H1 (cell line): Measurements from ENCODE around the gene DUSP9. TPM values are rescaled to one million over a fixed set of nuclear protein-coding genes. Genes with fewer than 3 reads are reported as not detected.

Experiments used
- CTCF ChIP-seq, 3 experiments: IDR thresholded peaks; 1 replicate in 2 of 3; 2 replicates in 1 of 3; pipeline versions ENCODE4 v1.5.1 to v1.6.1; 2011; ENCODE audit warnings: low read length in 3 of 3, mild to moderate bottlenecking in 3 of 3, inconsistent platforms in 2 of 3, low read depth in 1 of 3, moderate library complexity in 1 of 3; ENCODE audit not compliant: insufficient read depth in 1 of 3; ENCODE audit errors: control extremely low read depth in 1 of 3
- E2F6 ChIP-seq: IDR thresholded peaks from 2 replicates; pipeline ENCODE4 v1.6.1; 2012; ENCODE audit warnings: inconsistent platforms
- EZH2 ChIP-seq: fragments of 200-600 bp; sonication (generic); IDR thresholded peaks from 2 replicates; pipeline ENCODE4 v1.7.1; 2012; ENCODE audit warnings: low read depth, mild to moderate bottlenecking, moderate library complexity, low read length, inconsistent platforms; ENCODE audit not compliant: severe bottlenecking
- POLR2A ChIP-seq, 2 experiments: IDR thresholded peaks; 1 replicate in 1 of 2; 2 replicates in 1 of 2; pipeline ENCODE4 v1.6.1; 2011; ENCODE audit warnings: low read depth in 2 of 2, low read length in 2 of 2, mild to moderate bottlenecking in 2 of 2; ENCODE audit errors: control extremely low read depth in 1 of 2
- SP2 ChIP-seq: IDR thresholded peaks from 2 replicates; pipeline ENCODE4 v1.6.1; 2012; ENCODE audit warnings: mild to moderate bottlenecking, low read length, inconsistent platforms
- TAF1 ChIP-seq: IDR thresholded peaks from 2 replicates; pipeline ENCODE4 v1.6.1; 2011; ENCODE audit warnings: mild to moderate bottlenecking, low read depth, low read length
- polyA plus RNA-seq, 7 experiments: library from polyadenylated mRNA; depleted of rRNA in 3 of 7; stranded (reverse) in 5 of 7; unstranded in 2 of 7; fragments of >200 nt in 5 of 7; fragments of 200-250 nt in 2 of 7; gene quantifications; 1 replicate in 5 of 7; 2 replicates in 1 of 7; 4 replicates in 1 of 7; pipeline versions ENCODE4 v1.2.1 to v1.2.3, GENCODE V29; 2011 to 2013; ENCODE audit warnings: missing spikeins in 2 of 7, mixed read lengths in 2 of 7
- total RNA-seq: library from RNA; stranded (reverse); fragmentation: NEBNext Ultra II Directional; extraction: Animal tissue kit (Norgen Biotek cat#: 25700); gene quantifications from 2 replicates; pipeline ENCODE4 v1.2.1, GENCODE V29; 2021

The DUSP9 gene
- total and polyA plus RNA-seq, 2 of the 8 experiments (the other 6 are each of a cell fraction or from before 2014, with no cell fraction given), result 0.80 to 1.1 TPM

GRCh38 chrX:153693216-153694086 lies 46.4 kb downstream of the DUSP9 start (continued):
- no peak for TF ChIP-seq E2F6
- TF ChIP-seq EZH2, result no peak
- TF ChIP-seq TAF1, result no peak
- TF ChIP-seq SP2, result no peak
- TF ChIP-seq POLR2A (IDR thresholded peaks at IDR 0.05; ENCODE audit: control extremely low read depth in 1 of 2, low read depth in 2 of 2, low read length in 2 of 2), result no peak
- TF ChIP-seq CTCF (IDR thresholded peaks at IDR 0.05; ENCODE audit: control extremely low read depth in 1 of 3, insufficient read depth in 1 of 3, low read depth in 1 of 3, low read length in 3 of 3), result no peak
